HTERT RPE-1 (cell line): ENCODE data around the gene LRRK2.
"Not testable (repeated sequence)": the region's sequence is repeated elsewhere in the genome, so short reads cannot be mapped to it uniquely, and the experiment has no call there.

ENCODE experiments used
- in situ Hi-C: fragments of 300-500 bp; cut with MboI; formaldehyde crosslinking; loops from 4 replicates; pipeline ENCODE4 v1.14.3; 2020; ENCODE audit warnings: low sequenced_read_pairs

The LRRK2 gene

GRCh38 chr12:40211186-40211585 is 13.6 kb upstream of the LRRK2 start:
- in situ Hi-C loops: not testable (repeated sequence)

DNA sequence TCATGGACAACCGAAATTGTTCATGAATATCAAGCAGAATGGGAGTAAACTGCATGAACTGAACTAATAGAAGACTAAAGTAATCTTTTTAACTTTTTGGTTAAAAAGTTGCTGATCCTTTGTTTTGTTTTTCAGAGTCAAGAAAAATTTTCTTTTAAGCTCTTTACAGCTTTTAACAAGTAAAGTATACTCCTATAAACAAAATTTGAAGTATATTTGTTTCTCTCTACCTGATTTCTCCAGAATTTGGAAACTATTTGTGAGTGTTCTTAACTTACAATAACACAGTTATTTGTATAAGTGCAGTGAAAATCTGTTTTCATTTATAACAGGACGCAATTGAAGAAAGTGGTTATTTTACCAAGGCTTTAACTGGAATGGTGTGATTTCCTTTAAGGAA is 12.2 kb upstream of the LRRK2 start:
- in situ Hi-C loops: no loop called here

GRCh38 chr12:40215982-40216381 is 8.8 kb upstream of the LRRK2 start:
- in situ Hi-C loops: no loop called here

GRCh38 chr12:40216516-40217288 is 8.1 kb upstream of the LRRK2 start:
- in situ Hi-C loops: no loop called here

GRCh38 chr12:40219760-40220159 is 5.0 kb upstream of the LRRK2 start:
- in situ Hi-C loops: no loop called here

- in situ Hi-C loops: no loop called here
Measured at GRCh38 chr12:40222247-40222646, 2.5 kb upstream of the LRRK2 start.

GRCh38 chr12:40223646-40224045 is 1.2 kb upstream of the LRRK2 start:
- in situ Hi-C loops: no loop called here

DNA sequence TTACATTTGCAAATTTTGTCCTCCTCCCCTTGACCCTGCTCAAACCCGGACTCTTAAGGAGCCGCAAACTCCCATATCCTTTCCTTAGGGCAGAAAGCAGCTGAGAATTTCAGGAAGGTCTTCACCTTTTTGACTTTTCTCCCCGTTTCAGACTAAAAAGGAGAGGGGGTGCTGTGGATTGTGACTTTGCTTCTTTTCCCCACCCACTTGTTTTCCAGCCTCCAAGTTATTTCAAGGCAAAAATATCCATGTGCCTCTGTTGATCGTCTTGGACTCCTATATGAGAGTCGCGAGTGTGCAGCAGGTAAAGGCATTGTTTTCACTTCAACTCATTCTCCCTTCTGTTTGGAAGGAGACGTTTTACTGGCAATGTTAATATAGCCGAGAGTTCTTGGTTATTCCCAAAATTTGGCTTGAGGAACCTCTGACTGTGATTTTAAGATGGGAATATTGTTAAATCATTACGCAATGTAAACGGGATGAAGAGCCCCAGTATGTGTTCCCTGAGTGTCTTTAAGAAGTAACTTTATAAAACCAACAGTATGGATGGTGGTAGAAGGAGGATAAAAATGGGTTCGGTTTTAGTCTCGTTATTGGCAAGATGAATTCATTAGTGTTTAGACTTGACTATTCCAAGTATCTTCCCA is 663 bp downstream of the LRRK2 start:
- in situ Hi-C loops: no loop called here

- in situ Hi-C loops: no loop called here
Measured at GRCh38 chr12:40225984-40226602, 1.3 kb downstream of the LRRK2 start.

DNA sequence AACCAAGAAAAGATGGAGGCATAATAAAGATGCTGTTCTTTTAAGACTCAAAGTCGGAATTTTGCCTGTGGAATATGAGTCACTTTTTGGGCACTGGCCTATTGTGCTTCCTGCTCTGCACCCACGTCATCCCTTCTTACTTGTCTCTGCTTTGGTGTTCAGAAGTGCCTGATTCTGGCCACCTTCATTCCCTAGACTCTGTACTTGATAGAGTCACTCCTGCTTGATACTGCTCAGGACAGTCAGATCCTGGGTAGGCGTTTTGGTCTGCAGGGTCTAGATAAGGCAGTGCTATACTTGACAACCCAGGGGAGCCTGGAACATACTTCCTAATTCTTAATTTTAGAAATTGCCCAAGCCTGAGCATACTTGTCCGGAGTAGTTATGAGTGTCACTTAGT is 1.9 kb downstream of the LRRK2 start:
- in situ Hi-C loops: no loop called here

- in situ Hi-C loops: no loop called here
Measured at GRCh38 chr12:40227447-40227846, 2.6 kb downstream of the LRRK2 start.

DNA sequence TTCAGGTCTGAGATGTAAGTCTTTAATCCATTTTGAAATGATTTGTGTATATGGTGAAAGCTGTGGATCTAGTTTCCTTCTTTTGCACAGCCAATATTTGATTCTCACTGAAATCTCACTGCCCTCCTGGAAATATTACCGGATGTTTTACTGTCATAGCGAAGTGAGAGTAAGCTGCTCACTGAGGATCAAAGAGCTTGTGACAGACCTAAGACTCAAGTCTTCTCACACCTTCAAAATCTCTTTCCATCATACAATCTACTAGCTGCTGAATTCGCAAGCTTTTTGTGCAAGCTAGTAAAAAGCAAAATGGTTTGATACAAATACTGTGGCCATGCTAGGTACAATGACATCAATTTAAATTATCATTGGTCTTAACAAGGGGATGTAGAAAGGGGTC is 3.9 kb downstream of the LRRK2 start:
- in situ Hi-C loops: no loop called here

- in situ Hi-C loops: no loop called here
Measured at GRCh38 chr12:40229690-40230651, 5.2 kb downstream of the LRRK2 start.

DNA sequence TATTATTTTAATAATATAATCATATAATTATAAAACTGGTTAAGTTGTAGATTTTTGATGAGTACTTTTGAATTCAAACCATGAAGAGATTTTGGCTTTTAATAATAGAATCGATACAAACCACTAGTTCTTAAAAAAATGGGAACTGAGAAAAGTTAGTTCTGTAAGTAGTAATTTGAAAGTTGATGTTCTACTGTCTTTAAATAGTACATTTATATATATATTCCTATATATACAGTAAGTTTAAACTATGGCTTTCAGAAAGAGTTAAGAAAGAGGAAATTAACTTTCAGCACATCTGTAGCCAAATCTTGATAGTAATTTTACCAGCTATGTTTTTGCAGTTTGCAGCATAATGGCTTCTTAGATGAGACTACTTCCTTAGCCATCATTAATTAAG is 7.8 kb downstream of the LRRK2 start:
- in situ Hi-C loops: no loop called here

- in situ Hi-C loops: no loop called here
Measured at GRCh38 chr12:40233741-40234367, 9.1 kb downstream of the LRRK2 start.

- in situ Hi-C loops: no loop called here
Measured at GRCh38 chr12:40236357-40236850, 11.6 kb downstream of the LRRK2 start.

GRCh38 chr12:40238266-40238902 is 13.6 kb downstream of the LRRK2 start:
- in situ Hi-C loops: no loop called here

- in situ Hi-C loops: no loop called here
Measured at GRCh38 chr12:40238979-40239378, 14.2 kb downstream of the LRRK2 start.

- in situ Hi-C loops: no loop called here
Measured at GRCh38 chr12:40240779-40241178, 16.0 kb downstream of the LRRK2 start.

- in situ Hi-C loops: no loop called here
Measured at GRCh38 chr12:40241741-40242140, 16.9 kb downstream of the LRRK2 start.
